ENCODE results near the gene CARD11. TPM values are rescaled to one million over a fixed set of nuclear protein-coding genes. Genes with fewer than 3 reads are reported as not detected.
A peak's percentile ranks its signal among the peaks of the same experiment; 100 is the strongest.

CARD11 gene
- total RNA-seq, result 11.0 and 15.8 TPM in 2 replicates
- long read RNA-seq, full-length matches to known transcripts, result 1 of 4 reads
- long read RNA-seq, partial matches to known transcripts, result 3 of 4 reads
- long read RNA-seq, other reads (novel, unspliced or antisense), result 0 of 4 reads

DNA sequence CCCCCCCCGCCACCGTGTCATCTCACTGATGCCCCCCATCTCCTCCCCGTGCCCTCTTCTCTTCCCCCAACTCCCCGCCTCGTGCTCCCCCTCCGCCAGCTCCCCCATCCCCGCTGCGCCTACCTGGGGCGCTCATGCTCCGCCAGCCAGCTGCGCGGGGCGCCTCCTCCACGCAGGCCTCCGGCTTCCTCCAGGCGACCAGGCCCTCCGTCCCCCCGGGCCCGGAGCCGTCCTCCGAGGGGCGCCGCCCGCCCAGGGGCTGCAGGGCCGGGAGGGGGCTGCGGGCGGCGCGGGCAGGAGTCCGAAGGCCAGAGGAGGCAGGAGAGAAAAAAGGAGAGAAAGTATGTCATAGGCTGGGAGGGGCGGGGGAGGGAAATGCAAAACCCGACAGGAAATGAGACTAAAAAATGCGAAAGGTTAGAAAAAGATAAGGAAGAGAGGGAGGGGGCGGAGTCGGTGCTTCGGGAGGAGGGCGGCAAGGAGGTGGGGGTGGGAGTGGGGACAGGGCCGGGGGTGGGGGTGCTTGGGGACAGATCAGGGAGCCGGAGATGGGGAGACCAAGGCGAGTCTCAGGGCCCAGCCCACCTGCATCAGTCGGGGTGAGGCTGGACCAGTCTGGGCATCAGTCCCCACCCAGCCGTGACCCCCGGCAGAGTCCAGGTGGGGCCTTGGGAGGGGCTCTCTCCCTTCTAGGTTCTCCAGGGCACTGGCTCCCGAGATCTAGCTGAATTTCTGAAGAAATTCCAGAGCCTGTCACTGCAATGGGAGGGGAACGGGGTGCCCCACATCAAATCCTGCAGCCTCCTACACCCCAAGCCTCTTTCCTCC is at the start of gene CARD11:
TSS of gene CARD11 (minus strand) at position 324 of the 828 bp plus-strand sequence. CDS start 85,361 bp downstream, outside the sequence.
- DNase-seq (ENCODE audit: low spot score, unreplicated experiment), result no peak
- TF ChIP-seq, protein P1, sequence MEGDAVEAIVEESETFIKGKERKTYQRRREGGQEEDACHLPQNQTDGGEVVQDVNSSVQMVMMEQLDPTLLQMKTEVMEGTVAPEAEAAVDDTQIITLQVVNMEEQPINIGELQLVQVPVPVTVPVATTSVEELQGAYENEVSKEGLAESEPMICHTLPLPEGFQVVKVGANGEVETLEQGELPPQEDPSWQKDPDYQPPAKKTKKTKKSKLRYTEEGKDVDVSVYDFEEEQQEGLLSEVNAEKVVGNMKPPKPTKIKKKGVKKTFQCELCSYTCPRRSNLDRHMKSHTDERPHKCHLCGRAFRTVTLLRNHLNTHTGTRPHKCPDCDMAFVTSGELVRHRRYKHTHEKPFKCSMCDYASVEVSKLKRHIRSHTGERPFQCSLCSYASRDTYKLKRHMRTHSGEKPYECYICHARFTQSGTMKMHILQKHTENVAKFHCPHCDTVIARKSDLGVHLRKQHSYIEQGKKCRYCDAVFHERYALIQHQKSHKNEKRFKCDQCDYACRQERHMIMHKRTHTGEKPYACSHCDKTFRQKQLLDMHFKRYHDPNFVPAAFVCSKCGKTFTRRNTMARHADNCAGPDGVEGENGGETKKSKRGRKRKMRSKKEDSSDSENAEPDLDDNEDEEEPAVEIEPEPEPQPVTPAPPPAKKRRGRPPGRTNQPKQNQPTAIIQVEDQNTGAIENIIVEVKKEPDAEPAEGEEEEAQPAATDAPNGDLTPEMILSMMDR (IDR thresholded peaks at IDR 0.05; ENCODE audit: unreplicated experiment), result no peak
- peaks cover 3% of the 10 kb centered on the region for H3K4me1 Mint-ChIP-seq (ENCODE audit: low read depth)
- peaks cover 2% of the 10 kb centered on the region for H3K36me3 Mint-ChIP-seq (ENCODE audit: insufficient read depth)
- peak within 1 kb of the TSS; percentile 70 for H3K4me3 Mint-ChIP-seq (ENCODE audit: low read depth)
- H3K9me3 Mint-ChIP-seq (ENCODE audit: low read depth), result peaks cover 3% of the 10 kb centered on the region
- no peaks in the 10 kb centered on the region for H3K27me3 Mint-ChIP-seq
- no peak within 1 kb of the TSS for H3K27ac Mint-ChIP-seq

DNA sequence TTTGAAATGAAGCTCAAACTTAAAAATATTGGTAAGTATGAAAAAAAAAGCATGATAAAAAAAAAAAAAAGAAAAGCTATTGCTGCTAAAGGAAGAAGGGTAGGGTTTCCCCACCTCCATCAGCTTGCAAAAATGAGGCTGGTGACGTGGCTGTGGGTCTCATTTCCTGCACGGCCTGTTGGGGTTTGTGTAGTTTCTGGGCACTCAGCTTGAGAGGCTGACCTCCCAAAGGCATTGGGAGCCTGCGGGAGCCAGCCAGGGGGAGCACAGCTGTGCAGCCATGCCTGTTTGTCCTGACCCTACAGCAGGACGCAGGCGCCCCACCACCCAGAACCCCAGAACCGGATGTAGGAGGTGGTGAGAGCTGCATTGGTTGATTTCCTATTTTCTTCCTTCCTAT is 48.8 kb upstream of the CARD11 start:
- Mint-ChIP-seq H3K4me3 (ENCODE audit: low read depth) (no peak overlapping the region), H3K27me3 (peaks cover 6% of the 10 kb centered on the region), H3K4me1 (ENCODE audit: low read depth) (peaks cover under 1% of the 10 kb centered on the region), H3K9me3 (ENCODE audit: low read depth) (peaks cover 10% of the 10 kb centered on the region), H3K36me3 (ENCODE audit: insufficient read depth) (no peaks in the 10 kb centered on the region), H3K27ac (no peak overlapping the region)
- TF ChIP-seq, protein P1 (IDR thresholded peaks at IDR 0.05; ENCODE audit: unreplicated experiment), result no peak
- no peak for DNase-seq (ENCODE audit: low spot score, unreplicated experiment)

DNA sequence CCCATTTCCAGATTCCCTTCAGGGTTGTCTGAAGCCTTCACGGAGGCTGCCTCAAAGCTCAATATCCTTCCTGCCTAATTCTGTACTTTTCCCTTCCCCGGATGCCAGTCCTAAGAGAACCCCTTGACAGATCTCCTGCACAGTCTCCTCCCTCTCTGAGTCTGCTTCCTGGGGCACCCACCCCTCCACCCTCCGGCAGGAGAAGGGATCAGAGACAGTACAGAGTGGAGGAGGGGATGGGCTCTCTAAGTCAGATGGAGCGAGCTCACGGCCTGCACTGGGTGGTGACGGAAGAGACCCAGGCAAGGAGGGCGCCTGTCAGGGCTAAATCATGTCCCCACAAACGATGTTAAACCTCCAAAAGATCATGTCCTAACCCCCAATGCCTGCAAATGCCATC is 48.0 kb upstream of the CARD11 start:
- Mint-ChIP-seq H3K27ac (no peak overlapping the region), H3K4me3 (ENCODE audit: low read depth) (no peak overlapping the region), H3K4me1 (ENCODE audit: low read depth) (peaks cover 5% of the 10 kb centered on the region), H3K36me3 (ENCODE audit: insufficient read depth) (no peaks in the 10 kb centered on the region), H3K9me3 (ENCODE audit: low read depth) (peaks cover 4% of the 10 kb centered on the region), H3K27me3 (peaks cover 6% of the 10 kb centered on the region)
- TF ChIP-seq, protein P1 (IDR thresholded peaks at IDR 0.05; ENCODE audit: unreplicated experiment), result no peak
- DNase-seq (ENCODE audit: low spot score, unreplicated experiment), result no peak

DNA sequence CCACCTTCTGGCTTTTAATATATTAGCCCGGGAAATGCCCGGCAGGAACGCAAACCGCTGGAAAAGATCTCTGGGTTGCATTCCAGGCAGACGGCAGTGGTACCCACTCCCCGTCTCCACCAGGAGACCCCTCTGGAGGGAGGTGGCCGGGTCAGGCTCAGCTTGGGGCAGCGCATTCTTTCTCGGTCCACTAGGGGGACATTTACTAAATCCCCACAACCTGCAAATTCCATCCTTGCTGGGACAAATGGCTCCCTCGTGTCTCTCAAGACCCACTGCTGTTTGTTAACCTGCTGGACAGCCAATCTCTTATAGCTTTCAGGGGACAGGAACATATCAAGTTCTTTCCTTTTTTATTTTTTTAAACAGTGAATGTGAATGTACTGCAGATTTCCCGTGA is 45.8 kb upstream of the CARD11 start:
- peak; percentile 22 for DNase-seq (ENCODE audit: low spot score, unreplicated experiment)
- Mint-ChIP-seq H3K4me1 (ENCODE audit: low read depth) (peaks cover 5% of the 10 kb centered on the region), H3K4me3 (ENCODE audit: low read depth) (no peak overlapping the region), H3K27me3 (peaks cover 6% of the 10 kb centered on the region), H3K9me3 (ENCODE audit: low read depth) (no peaks in the 10 kb centered on the region), H3K27ac (no peak overlapping the region), H3K36me3 (ENCODE audit: insufficient read depth) (no peaks in the 10 kb centered on the region)
- TF ChIP-seq, protein P1 (IDR thresholded peaks at IDR 0.05; ENCODE audit: unreplicated experiment), result peak; percentile 77

DNA sequence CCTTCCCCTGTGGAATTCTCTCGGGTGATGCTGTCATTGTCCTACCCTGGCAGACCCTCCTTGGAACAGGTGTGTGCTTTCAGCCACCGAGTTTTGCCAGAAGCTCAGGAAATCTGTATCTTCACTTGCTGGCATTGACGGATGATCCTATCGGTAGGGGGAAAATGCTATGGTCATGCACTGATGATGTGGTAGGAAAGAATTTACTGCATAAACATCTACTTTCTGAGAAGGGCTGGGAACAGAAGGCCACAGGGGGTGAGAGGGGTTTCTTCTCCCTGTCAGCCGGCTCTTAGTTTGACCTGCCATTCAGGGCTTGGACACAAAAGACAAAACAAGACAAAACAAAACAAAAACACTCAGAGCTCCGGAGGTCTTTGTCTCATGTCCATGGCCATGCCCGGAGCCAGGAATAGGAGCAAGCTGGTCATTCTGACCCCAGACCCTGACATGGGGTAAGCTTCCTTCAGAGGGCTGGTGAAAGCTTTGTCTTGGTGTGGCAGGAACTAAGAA is 43.6 kb upstream of the CARD11 start:
- H3K9me3 Mint-ChIP-seq (ENCODE audit: low read depth), result peaks cover 5% of the 10 kb centered on the region
- peaks cover 5% of the 10 kb centered on the region for H3K4me1 Mint-ChIP-seq (ENCODE audit: low read depth)
- no peak for DNase-seq (ENCODE audit: low spot score, unreplicated experiment)
- H3K36me3 Mint-ChIP-seq (ENCODE audit: insufficient read depth), result no peaks in the 10 kb centered on the region
- peaks cover 6% of the 10 kb centered on the region for H3K27me3 Mint-ChIP-seq
- TF ChIP-seq, protein P1 (IDR thresholded peaks at IDR 0.05; ENCODE audit: unreplicated experiment), result no peak
- H3K4me3 Mint-ChIP-seq (ENCODE audit: low read depth), result no peak overlapping the region
- peak overlapping the region; percentile 74 for H3K27ac Mint-ChIP-seq

Measured in progenitor cell of endocrine pancreas (in vitro differentiated cells).